Fibroblast of skin of left quadriceps (primary cell): ENCODE measurements around the gene ITGB5.
"Not testable (repeated sequence)": the region's sequence is repeated elsewhere in the genome, so short reads cannot be mapped to it uniquely, and the experiment has no call there.

Source experiments
- DNase-seq, 2 experiments: peaks; one replicate each; pipeline ENCODE4 v3.0.0-alpha.2; 2013; ENCODE audit warnings: low read depth in 2 of 2

ITGB5 gene

DNA sequence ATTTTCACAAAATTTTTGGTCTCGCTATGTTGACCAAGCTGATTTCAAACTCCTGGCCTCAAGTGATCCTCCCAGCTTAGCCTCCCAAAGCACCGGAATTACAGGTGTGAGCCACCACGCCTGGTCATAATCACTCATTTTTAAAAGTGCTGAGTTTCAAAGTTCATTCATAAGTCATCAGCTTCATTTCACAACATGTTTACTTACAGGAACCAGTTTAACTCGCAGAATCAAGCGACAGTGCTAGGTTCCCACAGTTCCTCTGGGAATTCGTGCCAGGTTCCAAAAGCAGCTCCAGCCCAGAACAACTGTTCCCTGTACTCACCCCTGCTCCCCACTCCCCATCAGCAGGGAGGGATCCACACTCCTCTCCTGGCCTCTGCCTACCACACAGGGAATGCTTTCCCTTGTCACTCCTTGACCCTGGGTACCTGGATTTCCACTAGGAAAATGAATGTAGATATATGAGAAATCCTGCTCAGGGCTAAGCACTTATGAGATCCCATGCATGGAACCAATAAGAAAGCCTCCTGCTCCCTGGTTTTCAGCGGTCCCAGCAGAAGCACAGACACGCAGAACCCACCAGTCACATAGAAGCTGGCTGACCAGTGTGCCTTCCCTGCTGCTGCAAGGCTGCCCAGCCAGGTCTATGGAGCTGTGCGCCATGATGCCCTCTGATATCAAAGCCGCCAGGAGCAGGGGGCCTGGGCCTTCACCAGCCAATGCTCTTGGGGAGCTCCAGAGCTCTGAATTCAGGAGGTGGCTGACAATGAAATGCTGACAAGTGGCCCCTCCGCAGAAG lies 72.3 kb downstream of the ITGB5 start:
- no peak for DNase-seq

DNA sequence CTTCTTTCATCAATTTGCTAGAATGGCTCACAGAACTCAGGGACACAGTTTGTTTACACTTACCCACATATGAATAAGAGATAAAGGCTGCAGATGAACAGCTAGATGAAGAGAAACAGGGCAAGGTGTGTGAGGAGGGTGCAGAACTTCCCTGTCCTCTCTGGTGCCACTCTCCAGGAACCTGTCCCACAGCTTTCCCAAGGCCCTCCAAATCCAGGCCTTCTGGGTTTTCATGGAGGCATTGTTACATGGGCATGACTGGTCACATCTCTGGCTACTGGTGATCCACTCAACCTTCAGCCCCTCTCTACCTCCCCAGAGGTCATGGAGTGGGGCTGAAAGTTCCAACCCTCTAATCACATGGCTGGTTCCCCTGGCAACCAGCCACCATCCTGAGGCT lies 73.6 kb downstream of the ITGB5 start:
- DNase-seq = no peak

DNA sequence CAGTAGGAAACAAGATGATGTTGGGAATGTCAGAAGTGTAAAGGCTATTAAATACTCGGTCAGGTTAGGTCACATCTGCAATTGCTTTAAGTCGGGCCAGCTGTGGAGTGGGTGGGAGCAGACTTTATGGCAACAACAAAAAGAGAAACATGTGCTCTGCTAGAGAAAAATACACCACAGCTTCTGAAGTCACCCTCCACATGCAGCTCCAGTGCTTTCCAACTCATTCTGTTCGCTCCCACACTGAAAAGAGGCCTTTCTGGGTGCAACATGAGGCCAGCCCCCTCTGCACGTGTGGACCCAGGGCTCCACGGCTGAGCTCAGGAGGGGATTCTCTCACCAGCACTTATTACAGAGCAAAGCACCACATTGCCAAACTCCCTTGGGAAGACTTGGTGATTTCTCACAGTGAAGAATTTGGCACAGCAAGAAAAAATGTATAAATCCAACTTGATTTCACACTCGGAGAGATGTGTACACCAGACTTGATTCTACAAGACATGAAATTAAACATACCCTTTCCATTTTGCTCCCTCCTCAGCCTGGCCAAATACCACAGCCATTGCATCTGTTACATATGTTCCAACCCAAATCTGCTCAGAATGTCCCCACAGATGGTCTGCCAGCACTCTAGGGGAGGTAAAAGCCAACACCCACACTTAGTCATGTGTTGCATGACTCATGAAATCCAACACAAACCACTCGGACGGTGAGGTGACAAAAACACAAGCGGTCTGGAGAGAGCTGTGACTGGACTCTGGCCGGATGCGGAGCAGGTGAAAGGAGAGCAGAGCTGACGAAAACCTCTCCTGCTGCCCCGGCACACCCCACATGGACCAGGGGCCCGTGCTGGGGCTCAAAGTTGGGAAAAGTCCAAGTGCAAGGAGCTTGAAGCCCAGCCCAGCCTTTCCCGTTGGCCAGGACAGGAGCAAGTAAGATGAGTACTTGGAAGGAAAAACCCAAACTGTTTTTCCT lies 74.6 kb downstream of the ITGB5 start:
- peak; percentile 88 to 90 for DNase-seq

DNA sequence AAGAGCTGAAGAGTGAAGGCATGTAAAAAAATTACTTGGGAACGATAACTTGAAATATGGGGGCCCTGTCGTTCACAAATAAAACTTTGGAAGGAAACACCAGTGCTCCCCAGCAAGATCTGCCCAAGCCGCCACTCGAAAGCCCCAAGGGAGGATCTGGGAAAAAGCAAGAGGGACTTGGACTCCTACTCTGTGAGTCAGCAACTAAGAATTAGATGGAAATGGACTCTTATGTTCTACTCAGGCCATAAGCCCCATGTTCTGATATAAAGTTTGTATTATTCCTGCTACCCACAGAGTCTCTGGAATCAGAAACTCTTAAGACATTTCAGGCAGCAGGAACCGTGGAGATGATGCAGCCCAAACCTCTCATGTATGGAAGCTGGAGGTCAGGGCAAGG lies 75.7 kb downstream of the ITGB5 start:
- no peak for DNase-seq

DNA sequence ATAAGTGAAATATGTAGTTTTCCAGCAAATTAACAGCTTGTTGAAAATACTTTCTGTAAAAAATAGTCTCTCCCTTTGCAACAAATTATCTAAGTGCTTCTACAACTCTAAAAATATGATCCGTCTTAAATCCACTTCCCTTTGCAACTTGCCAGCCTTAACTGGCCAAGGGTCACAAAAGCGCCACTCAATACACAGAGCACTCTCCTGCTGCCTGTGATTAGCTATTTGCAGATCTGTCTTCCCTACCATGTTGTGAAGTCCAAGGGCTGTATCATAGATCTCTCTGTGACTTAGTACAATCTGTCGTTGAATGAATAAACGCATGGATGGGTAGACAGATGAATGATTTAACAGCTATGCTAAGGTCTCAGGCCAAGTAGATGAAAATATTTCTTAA lies 76.2 kb downstream of the ITGB5 start:
- DNase-seq = no peak

DNA sequence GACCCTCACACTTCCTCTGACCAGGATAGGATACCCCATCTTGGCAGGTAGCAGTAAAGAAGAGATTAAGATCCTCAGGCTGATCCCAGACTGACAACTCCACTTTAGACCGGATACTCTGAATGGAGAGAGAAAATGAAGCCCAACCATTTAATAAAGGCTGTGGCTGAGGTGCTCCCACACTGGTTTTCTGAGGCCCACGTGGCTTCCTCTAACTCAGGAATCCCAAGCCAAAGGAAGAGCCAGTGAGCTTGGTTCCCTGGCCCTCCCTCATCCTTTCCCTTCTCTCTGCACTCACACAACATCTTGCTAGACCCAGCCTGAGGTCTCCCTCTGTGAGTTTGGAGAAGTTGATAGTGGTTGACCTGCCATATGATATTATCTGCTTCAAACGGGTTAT lies 78.1 kb downstream of the ITGB5 start:
- DNase-seq = no peak

DNA sequence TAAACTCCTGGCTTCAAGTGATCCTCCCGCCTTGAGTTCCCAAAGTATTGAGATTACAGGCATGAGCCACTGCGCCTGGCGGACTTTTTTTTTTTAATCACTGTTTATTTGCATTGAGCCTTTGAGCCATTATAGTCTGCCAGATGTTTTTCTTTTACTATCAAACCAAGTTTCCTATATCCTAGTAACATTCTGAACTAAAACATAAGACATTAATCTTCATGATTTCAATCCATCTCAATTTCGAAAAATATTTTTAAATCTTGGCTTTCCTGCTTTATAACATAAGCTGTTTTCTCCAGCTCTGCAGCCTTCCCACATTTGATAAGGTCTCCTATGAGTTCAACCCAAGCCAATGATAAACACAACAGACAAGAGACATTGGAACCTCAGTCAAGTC lies 81.5 kb downstream of the ITGB5 start:
- DNase-seq = no peak

DNA sequence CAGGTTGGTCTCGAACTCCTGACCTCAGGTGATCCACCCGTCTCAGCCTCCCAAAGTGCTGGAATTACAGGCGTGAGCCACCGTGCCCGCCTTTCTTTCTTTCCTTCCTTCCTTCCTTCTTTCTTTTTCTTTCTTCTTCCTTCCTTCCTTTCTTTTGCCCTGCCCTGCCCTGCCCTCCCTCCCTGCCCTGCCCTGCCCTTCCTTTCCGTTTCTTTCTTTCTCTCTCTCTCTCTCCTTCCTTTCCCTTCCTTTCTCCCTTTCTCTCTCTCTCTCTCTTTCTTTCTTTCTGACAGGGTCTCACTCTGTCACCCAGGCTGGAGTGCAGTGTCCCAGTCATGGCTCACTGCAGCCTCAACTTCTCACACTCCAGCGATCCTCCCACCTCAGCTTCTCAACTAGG lies 82.3 kb downstream of the ITGB5 start:
- no peak for DNase-seq

DNA sequence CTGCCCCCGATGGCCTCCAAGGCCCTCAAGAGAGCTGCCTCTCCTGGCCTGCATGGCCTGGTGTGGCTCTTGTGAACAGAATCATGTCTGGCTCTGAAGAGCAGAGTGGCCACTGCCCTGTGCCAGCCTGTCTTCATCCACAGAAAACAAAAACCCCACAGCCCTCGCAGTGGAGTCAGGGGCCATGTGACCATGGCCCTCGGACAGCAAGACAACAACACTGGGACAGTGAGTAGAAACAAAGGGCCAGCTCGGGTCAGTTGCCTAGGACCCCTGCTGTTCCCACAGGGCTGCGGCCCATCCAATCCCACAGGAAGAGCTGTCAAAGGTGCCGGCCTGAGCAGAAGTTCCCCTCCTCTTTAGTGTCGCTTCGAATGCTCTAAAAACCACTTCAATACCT lies 84.5 kb downstream of the ITGB5 start:
- DNase-seq = no peak

DNA sequence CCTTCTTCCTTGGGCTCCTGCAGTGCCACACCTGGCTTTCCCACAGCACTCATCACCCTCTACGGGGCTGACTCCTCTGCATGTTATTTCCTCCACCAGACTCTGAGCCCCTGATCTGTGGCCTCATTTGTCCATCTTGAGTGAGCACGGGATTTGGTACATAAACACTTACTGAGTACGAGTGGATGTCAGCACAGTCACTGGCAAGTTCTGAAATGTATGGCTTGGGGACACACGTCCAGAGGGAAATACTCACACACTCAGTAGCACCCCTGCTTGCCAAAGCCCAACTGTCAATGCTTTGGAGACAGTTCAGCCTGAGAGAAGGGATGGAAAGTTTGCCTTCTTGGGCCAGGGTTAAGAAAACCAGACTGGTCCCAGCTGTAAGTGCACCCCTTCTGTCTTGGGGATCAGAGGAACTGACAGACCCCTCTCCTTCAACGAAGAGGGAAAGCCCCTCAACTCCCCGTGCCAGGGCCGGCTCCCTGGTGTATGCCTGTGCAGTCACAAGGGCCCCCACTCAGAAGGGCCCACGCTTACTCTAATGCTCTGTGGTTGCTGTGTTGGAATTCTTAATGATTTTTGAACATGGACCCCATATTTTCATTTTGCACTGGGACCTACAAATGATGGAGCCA lies 85.0 kb downstream of the ITGB5 start:
- DNase-seq = no peak

DNA sequence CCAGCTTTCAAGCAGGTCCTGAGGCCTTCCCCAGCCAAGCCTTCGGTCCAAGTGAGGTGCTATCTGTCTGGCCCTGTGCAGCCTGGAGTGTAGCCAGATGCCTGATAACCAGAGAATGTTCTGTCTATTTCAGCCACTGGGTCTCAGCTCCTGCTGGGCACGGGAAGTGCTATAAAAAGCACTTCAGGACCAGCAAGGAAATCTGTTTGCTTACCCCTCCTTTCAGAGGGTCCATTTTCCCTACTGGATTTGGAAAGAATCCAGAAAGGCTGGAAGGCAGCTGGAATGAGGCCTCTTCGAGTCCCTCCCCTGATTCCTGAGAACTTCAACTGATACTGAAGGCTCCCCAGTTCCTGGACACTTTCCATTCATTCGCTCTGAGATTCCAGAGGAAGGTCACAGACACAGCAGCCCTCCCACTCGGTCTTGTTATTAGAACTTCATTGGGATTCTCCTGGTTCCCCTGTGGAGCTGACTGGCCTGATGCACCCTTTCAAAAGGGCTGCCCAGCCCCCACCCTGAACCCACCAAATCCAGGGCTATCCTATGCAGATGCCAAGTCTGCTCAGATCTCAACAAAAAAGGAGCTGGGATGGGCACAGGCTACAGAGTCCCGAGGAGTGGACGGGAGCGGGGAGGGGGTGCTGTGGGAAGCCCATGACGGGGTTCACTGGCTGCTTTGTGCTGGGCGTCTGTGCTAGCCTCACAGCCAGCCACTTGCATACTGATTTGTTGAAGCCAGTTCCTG lies 86.5 kb downstream of the ITGB5 start:
- DNase-seq = peak in 1 of 2 experiments; percentile 36

DNA sequence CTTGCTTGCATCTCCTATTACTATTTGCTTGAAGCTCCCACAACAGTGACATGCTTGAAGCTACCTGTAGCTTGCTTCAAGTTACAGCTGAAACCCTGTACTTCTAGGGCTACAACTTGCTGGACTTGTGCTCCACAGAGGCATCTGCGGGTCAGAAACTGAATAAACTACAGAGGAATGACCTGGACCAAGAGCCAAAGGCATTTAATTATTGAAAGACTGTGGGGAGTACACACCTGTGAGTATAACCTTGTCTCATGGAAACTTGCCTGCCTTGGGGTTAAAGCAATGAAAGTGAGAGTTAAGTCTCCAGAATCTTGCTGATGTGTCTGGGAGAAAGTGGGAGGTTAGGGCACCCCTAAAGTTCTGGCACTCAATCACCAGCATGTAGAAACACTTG lies 87.1 kb downstream of the ITGB5 start:
- DNase-seq = no peak

DNA sequence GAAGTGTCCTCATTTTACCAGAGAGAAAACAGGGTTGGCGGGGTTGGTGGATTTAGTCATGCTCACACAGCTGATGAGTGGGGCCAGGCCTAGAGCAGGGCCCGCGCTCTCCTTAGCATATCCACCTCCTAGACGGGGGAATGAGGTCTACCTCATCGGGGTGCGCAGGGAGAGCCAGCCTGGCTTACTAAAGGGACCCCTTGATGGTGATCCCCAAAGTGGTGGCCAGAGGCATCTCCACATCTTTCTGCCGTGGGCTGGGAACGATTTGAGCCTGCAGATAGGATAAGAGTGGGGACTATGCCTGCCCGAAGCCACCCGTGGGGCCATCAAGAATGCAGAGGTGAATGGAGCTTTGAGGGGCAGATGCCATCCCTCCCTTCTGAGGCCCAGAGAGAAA lies 87.5 kb downstream of the ITGB5 start:
- DNase-seq = no peak

DNA sequence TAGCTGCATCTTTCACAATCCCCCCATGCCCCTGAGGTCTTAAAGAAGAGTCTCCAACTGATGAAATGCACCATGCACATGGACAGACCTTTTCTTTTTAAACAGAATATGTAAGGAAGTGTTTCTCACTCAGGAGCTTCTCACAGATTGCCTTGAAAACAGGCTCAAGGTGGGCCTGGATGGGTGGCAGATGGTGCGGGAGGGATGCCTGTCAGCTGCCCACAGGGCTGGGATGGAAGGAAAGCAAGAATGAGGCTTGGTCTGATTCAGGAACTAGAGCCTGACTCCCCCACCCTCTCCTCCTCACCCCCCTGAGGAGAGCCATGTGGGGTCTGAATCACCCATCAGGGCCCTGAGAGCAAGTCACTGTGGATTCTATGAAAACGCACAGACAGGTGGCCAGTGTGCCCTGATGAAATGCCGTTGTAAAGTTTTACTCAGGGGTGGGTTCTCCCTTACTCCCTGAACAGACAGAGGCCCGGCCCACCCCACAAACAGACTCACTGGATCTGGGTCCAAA lies 89.7 kb downstream of the ITGB5 start:
- DNase-seq = no peak

DNA sequence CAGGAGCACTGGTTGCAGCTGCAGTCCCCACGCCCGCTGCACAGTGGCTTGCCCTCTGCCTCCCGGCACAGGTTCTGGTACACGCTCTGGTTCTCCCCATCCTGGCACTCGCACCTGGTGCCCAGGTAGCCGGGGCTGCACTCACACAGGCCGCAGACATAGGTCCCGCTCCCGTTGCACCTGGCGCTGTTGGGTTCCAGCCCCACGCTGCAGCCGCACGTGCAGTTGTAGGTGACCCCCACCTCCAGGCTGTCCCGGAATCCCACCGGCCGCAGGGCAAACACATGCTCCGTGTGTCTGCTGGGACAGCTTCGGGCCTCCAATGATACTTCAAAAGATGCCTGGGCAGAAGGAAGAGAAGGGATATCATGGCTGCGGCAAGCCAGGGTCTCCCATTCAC lies 90.7 kb downstream of the ITGB5 start:
- no peak for DNase-seq

DNA sequence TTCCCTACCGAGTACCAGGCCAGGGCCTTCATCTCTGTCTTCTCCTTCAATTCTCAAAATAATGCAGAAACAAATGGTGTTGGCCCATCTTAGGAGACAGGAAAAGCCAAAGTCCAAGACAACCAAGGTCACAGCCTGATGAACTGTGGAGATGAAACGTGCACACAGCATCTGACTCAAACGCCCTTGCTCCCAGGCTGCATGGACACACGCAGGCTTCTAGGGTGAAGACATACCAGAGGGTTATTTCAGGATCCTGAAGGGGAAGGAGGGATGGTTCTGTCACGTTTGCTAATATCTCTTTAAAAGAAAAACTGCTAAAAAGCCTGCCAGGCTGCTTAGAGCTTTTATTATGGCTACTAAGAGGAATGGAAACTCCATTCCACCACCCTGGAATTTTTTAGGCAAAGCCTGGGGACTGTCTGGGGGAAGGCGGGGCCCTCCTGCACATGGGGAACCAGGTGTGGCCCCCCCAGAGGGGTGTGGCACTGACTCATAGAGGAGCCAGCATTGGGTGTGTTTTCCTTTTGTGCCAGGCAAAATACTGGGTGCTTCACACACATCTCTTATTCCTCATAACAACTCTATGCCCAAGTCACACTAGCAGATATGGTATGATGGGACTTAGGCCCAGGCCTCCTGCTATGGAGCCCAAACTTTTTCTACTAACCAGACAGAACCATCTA lies 94.0 kb downstream of the ITGB5 start:
- DNase-seq = no peak

DNA sequence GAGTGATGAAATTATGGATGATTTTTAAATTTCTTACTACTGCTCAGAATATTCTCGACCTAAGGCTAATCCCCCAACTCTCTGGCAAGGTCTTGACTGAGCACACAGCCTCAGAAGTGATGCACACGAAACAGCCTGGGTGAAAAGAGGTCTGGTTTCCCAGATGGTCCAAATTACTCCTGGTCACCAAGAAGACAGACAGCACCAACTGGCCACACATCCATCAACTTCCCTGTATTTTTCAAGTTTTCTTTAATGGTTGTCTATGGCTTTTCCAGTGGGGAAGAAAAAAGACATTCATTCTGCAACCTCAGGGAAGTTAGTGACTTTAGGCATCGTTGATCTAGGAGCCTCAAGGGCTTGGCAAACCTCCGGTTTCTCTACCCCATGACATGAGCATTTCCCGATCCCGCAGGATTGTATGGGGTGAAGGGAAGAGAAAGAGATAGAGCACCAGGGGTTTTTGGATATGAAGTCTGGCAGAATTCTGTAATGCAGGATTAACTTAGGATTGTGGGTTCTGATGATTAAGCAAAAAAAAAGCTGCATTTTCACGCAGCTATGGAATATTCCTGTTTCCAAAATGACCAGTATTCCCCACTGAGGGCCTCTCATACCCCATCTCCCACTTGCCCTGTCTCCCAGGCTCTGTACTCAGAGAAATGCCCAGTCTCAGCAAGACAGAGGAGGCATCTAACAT lies 94.7 kb downstream of the ITGB5 start:
- no peak for DNase-seq

DNA sequence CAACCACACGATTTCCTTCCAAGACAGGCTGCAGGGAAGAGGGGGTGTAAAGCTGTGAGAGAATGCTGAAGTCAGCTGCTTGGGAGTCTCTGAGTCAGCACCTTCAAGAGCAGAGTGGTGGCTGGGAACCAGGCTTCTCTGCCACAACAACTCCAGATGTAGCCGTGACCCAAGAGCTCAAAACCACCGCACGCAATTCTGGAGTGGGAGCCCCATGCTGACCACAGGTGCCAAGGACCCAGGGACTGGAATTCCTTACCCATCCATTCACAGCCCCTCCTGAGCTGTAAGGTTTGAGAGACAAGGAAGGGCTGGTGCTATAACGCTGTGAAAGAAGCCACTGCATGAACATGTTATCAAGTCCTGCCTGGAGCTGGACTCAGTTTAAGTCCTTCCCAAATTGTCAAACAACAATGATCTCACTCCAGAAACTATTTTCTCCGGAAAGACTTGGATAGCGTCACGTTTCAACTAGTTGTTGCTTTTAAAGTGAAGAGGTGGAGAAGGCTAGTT lies 95.5 kb downstream of the ITGB5 start:
- DNase-seq = peak; percentile 94 to 95

DNA sequence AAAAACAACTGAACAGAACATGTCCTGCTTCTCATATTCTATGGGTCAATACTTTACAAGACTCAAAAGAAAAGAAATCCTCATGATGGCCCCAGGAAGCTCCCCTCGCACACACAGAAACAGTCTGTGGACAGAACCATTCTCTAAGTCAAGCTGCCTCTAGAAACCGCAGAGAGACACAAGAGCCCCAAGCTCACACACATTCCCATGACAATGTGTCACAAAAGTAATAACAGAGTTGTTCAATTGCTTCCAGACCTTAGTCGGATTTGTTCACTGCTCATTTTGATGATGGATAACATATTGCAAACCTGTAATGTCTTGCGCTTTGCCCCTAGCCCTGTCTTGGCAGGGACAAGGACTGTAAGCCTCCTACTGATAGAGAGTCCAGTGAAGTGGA lies 96.0 kb downstream of the ITGB5 start:
- DNase-seq = peak; percentile 89 to 90

DNA sequence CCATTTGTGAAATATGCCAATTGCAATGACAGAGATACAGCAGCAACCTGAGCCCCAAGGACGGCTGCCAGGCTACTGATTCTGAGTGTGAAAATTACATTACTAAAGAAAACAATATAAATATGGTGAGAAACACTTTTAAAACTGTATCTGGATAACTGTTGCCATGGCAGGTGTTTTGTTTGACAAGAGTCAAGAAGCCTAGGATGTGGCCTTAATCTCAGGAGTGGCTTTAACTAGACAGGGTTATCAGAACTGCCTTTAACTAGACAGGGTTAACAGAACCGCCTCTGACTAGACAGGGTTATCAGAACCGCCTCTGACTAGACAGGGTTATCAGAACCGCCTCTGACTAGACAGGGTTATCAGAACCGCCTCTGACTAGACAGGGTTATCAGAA lies 98.1 kb downstream of the ITGB5 start:
- DNase-seq = not testable (repeated sequence)
